HepG2 (cell line): ENCODE data around the gene MXRA7. TPM values are rescaled to one million over a fixed set of nuclear protein-coding genes. Genes with fewer than 3 reads are reported as not detected.

Experiments used
- BRCA1 ChIP-seq: sonication (generic); formaldehyde crosslinking; IDR thresholded peaks from 2 replicates; pipeline ENCODE4 v1.4.0; 2020; ENCODE audit warnings: missing genetic modification reagents
- CENPX ChIP-seq: sonication (generic); formaldehyde crosslinking; IDR thresholded peaks from 2 replicates; pipeline ENCODE4 v1.9.0; 2021; ENCODE audit warnings: mild to moderate bottlenecking, missing genetic modification reagents, moderate library complexity
- ELF1 ChIP-seq: sonication (generic); formaldehyde crosslinking; IDR thresholded peaks from 2 replicates; pipeline ENCODE4 v1.4.0; 2020; ENCODE audit warnings: missing genetic modification reagents
- EZH2 ChIP-seq: conservative IDR thresholded peaks from 2 replicates; pipeline ENCODE4 v1.6.1; 2012; ENCODE audit warnings: mild to moderate bottlenecking, low read depth, low read length, moderate library complexity
- FOXK1 ChIP-seq: sonication (generic); formaldehyde crosslinking; IDR thresholded peaks from 2 replicates; pipeline ENCODE4 v1.4.0; 2020; ENCODE audit warnings: low read depth, missing genetic modification reagents, borderline replicate concordance
- HES4 ChIP-seq: sonication (generic); formaldehyde crosslinking; IDR thresholded peaks from 2 replicates; pipeline ENCODE4 v1.9.0; 2021; ENCODE audit warnings: mild to moderate bottlenecking, missing genetic modification reagents, borderline replicate concordance
- HNRNPLL ChIP-seq: fragments of 200-400 bp; formaldehyde crosslinking; IDR thresholded peaks from 2 replicates; pipeline ENCODE4 v1.6.1; 2017; ENCODE audit warnings: mild to moderate bottlenecking, low read depth, low read length; ENCODE audit not compliant: poor library complexity, severe bottlenecking
- HOXA5 ChIP-seq: sonication (generic); formaldehyde crosslinking; IDR thresholded peaks from 2 replicates; pipeline ENCODE4 v1.4.0; 2020; ENCODE audit warnings: missing genetic modification reagents
- RBFOX2 ChIP-seq: fragments of 200-400 bp; formaldehyde crosslinking; IDR thresholded peaks from 2 replicates; pipeline ENCODE4 v1.6.1; 2017; ENCODE audit warnings: low read depth, mild to moderate bottlenecking, low read length
- SATB2 ChIP-seq: sonication (generic); formaldehyde crosslinking; IDR thresholded peaks from 2 replicates; pipeline ENCODE4 v1.5.0; 2020; ENCODE audit warnings: missing genetic modification reagents
- SIN3A ChIP-seq: IDR thresholded peaks from 2 replicates; pipeline ENCODE4 v1.6.1; 2011; ENCODE audit warnings: low read depth, mild to moderate bottlenecking, control low read depth, low read length, borderline replicate concordance
- SP5 ChIP-seq: IDR thresholded peaks from 2 replicates; pipeline ENCODE4 v1.6.1; 2016; ENCODE audit warnings: low read depth, borderline replicate concordance
- SPEN ChIP-seq: sonication (generic); formaldehyde crosslinking; IDR thresholded peaks from 2 replicates; pipeline ENCODE4 v1.5.1; 2020; ENCODE audit warnings: low read depth, mild to moderate bottlenecking, missing genetic modification reagents
- ZFYVE20 ChIP-seq: sonication (generic); formaldehyde crosslinking; IDR thresholded peaks from 2 replicates; pipeline ENCODE4 v1.8.0; 2023; ENCODE audit warnings: low read depth, mild to moderate bottlenecking, moderate library complexity, missing genetic modification reagents, borderline replicate concordance
- ZNF101 ChIP-seq: sonication (generic); formaldehyde crosslinking; IDR thresholded peaks from 2 replicates; pipeline ENCODE4 v1.4.0; 2020; ENCODE audit warnings: mild to moderate bottlenecking, low read depth, missing genetic modification reagents, borderline replicate concordance
- ZNF33B ChIP-seq: sonication (generic); formaldehyde crosslinking; IDR thresholded peaks from 2 replicates; pipeline ENCODE4 v1.5.1; 2020; ENCODE audit warnings: mild to moderate bottlenecking, missing genetic modification reagents
- ZNF34 ChIP-seq: sonication (generic); formaldehyde crosslinking; IDR thresholded peaks from 2 replicates; pipeline ENCODE4 v1.4.0; 2020; ENCODE audit warnings: mild to moderate bottlenecking, missing genetic modification reagents, borderline replicate concordance
- ZNF547 ChIP-seq: sonication (generic); formaldehyde crosslinking; IDR thresholded peaks from 2 replicates; pipeline ENCODE4 v1.5.1; 2020; ENCODE audit warnings: mild to moderate bottlenecking, missing genetic modification reagents
- ZNF616 ChIP-seq: sonication (generic); formaldehyde crosslinking; IDR thresholded peaks from 2 replicates; pipeline ENCODE4 v1.5.0; 2020; ENCODE audit warnings: low read depth, mild to moderate bottlenecking, missing genetic modification reagents
- ZNF670 ChIP-seq: sonication (generic); formaldehyde crosslinking; IDR thresholded peaks from 2 replicates; pipeline ENCODE4 v1.8.0; 2022; ENCODE audit warnings: mild to moderate bottlenecking, missing genetic modification reagents, borderline replicate concordance
- ZNF891 ChIP-seq: sonication (generic); formaldehyde crosslinking; IDR thresholded peaks from 2 replicates; pipeline ENCODE4 v1.5.0; 2020; ENCODE audit warnings: mild to moderate bottlenecking, missing genetic modification reagents
- ZSCAN21 ChIP-seq: sonication (generic); formaldehyde crosslinking; IDR thresholded peaks from 2 replicates; pipeline ENCODE4 v1.8.0; 2022; ENCODE audit warnings: mild to moderate bottlenecking, missing genetic modification reagents, moderate library complexity, borderline replicate concordance
- polyA plus RNA-seq, 8 experiments: library from polyadenylated mRNA; depleted of rRNA in 3 of 8; stranded (reverse) in 7 of 8; unstranded in 1 of 8; fragments of >200 nt; fragmentation: Illumina TruSeq in 4 of 8; extraction: Trizol in 4 of 8; gene quantifications; 2 replicates each; pipeline versions ENCODE4 v1.2.1 to v1.2.3, GENCODE V29; 2011 to 2016; ENCODE audit warnings: low read depth in 4 of 8, missing spikeins in 1 of 8, mixed read lengths in 1 of 8; ENCODE audit not compliant: insufficient read depth in 1 of 8
- total RNA-seq, 5 experiments: library from RNA; depleted of rRNA; stranded (reverse); fragments of >200 nt; fragmentation: Illumina TruSeq; extraction: Trizol; gene quantifications; 2 replicates each; pipeline ENCODE4 v1.2.3, GENCODE V29; 2016; ENCODE audit warnings: low read depth in 1 of 5
- TF ChIP-seq, protein P1 (sequence below): sonication (generic); formaldehyde crosslinking; IDR thresholded peaks from 2 replicates; pipeline ENCODE4 v1.5.0; 2020; ENCODE audit warnings: mild to moderate bottlenecking, missing genetic modification reagents, moderate library complexity
- TF ChIP-seq, protein P2 (sequence below): sonication (generic); formaldehyde crosslinking; IDR thresholded peaks from 2 replicates; pipeline ENCODE4 v1.5.0; 2020; ENCODE audit warnings: mild to moderate bottlenecking, missing genetic modification reagents

Gene MXRA7
- total and polyA plus RNA-seq, 2 of the 13 experiments (the other 11 are each of a cell fraction or from before 2014, with no cell fraction given): 44.8 to 112 TPM

DNA sequence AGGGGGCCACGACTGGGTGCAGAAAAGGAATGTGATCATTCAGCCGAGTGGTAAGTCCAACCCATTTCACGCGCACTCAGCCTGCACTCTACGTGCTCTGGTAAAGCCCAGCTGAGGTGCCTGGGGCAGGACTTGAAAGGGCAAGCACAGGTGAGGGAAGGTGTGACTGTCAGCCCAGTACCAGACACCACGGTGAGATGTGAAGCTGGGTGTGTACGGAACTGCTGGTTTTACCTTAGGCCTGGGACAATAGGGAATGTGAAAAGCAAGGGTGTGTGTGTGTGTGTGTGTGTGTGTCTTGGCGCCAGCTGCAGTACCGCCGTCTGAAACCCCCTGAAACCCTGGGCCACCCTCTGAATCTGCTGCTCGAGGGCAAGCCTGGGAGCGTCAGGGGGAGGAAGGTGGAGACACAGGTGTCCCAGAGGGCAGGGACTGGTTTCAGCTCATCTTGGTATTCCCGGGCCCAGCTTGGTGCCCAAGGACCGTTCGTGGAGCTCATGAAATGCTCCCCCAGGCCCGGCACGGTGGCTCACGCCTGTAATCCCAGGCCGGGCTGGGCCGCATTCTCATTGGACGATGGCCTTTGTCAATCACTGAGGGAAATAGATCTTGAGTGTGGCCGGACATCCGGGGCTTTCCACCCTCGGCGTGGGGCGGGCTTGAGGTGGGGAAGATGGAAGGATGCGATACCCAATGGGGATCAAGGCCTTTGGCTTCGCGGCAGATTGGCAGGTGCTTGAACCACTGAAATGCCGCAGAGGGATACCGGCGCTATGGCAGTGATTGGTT lies 39.4 kb downstream of the MXRA7 start (continued):
- TF ChIP-seq CENPX (CRISPR knock-in tag) (no peak), ZSCAN21 (peak; percentile 95), SPEN (CRISPR knock-in tag) (peak; percentile 85), ELF1 (CRISPR knock-in tag) (peak; percentile 78), HNRNPLL (no peak), ZNF547 (peak; percentile 92), ZNF891 (peak; percentile 88), ZFYVE20 (CRISPR knock-in tag) (no peak), ZNF616 (0 out of 2 replicates have a peak, but pooled peaks have one; percentile 47), BRCA1 (CRISPR knock-in tag) (peak; percentile 77; the same call in 1 of the 2 replicates), ZNF34 (CRISPR knock-in tag) (no peak), ZNF33B (peak; percentile 89), FOXK1 (CRISPR knock-in tag) (no peak; the same call in 1 of the 2 replicates), HES4 (CRISPR knock-in tag) (peak; percentile 90; the same call in 1 of the 2 replicates), EZH2 (no peak), SIN3A (no peak; the same call in 1 of the 2 replicates), SATB2 (CRISPR knock-in tag) (no peak; the same call in 1 of the 2 replicates), ZNF101 (CRISPR knock-in tag) (no peak), SP5 (CRISPR knock-in tag) (0 out of 2 replicates have a peak, but pooled peaks have one; percentile 23), RBFOX2 (peak; percentile 75), HOXA5 (CRISPR knock-in tag) (no peak; the same call in 1 of the 2 replicates), ZNF670 (CRISPR knock-in tag) (no peak)
- TF ChIP-seq, protein P1, sequence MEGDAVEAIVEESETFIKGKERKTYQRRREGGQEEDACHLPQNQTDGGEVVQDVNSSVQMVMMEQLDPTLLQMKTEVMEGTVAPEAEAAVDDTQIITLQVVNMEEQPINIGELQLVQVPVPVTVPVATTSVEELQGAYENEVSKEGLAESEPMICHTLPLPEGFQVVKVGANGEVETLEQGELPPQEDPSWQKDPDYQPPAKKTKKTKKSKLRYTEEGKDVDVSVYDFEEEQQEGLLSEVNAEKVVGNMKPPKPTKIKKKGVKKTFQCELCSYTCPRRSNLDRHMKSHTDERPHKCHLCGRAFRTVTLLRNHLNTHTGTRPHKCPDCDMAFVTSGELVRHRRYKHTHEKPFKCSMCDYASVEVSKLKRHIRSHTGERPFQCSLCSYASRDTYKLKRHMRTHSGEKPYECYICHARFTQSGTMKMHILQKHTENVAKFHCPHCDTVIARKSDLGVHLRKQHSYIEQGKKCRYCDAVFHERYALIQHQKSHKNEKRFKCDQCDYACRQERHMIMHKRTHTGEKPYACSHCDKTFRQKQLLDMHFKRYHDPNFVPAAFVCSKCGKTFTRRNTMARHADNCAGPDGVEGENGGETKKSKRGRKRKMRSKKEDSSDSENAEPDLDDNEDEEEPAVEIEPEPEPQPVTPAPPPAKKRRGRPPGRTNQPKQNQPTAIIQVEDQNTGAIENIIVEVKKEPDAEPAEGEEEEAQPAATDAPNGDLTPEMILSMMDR (CRISPR knock-in tag): peak; percentile 46; the same call in 1 of the 2 replicates
- TF ChIP-seq, protein P2, sequence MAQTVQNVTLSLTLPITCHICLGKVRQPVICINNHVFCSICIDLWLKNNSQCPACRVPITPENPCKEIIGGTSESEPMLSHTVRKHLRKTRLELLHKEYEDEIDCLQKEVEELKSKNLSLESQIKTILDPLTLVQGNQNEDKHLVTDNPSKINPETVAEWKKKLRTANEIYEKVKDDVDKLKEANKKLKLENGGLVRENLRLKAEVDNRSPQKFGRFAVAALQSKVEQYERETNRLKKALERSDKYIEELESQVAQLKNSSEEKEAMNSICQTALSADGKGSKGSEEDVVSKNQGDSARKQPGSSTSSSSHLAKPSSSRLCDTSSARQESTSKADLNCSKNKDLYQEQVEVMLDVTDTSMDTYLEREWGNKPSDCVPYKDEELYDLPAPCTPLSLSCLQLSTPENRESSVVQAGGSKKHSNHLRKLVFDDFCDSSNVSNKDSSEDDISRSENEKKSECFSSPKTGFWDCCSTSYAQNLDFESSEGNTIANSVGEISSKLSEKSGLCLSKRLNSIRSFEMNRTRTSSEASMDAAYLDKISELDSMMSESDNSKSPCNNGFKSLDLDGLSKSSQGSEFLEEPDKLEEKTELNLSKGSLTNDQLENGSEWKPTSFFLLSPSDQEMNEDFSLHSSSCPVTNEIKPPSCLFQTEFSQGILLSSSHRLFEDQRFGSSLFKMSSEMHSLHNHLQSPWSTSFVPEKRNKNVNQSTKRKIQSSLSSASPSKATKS (CRISPR knock-in tag): no peak
